IMR-90 (cell line): ENCODE results near the gene HES4. TPM values are rescaled to one million over a fixed set of nuclear protein-coding genes. Genes with fewer than 3 reads are reported as not detected.

Source experiments
- ATAC-seq: fragments of 200-7000 bp; cut with Tn5 transposase; 2 replicates; pipeline ENCODE4 v1.9.1; 2020; ENCODE audit warnings: low read depth, mild to moderate bottlenecking, moderate library complexity
- BruUV-seq: library from RNA; stranded (reverse); fragments of 400-500 nt; replicated peaks from 2 replicates; lab custom pipeline; 2021; lab: Mats Ljungman, UMichigan
- CTCF ChIA-PET: fragments of 300-600 bp; formaldehyde crosslinking; extraction: SDS; loops from one replicate; lab custom pipeline; 2021; ENCODE audit warnings: antibody characterized with exemption; lab: Yijun Ruan, JAX
- POLR2A ChIA-PET: fragments of 300-600 bp; sonication (Branson Sonifier 250); formaldehyde crosslinking; loops from one replicate; lab custom pipeline; 2022; ENCODE audit warnings: antibody characterized with exemption; ENCODE audit not compliant: unreplicated experiment; lab: Charles Lee
- DNase-seq: peaks from one replicate; pipeline ENCODE4 v3.0.0; 2013
- H2AFZ ChIP-seq: replicated peaks from 2 replicates; pipeline ENCODE3; 2013; ENCODE audit warnings: low read length, mild to moderate bottlenecking; ENCODE audit not compliant: poor library complexity
- H2AK5ac ChIP-seq: 2 replicates; pipeline ENCODE4 v1.6.1; 2013; ENCODE audit warnings: low read depth, low read length, inconsistent platforms
- H2AK9ac ChIP-seq: replicated peaks from 2 replicates; pipeline ENCODE3; 2013; ENCODE audit warnings: mild to moderate bottlenecking, low read depth, low read length, moderate library complexity; ENCODE audit not compliant: poor library complexity
- H2BK120ac ChIP-seq: 2 replicates; pipeline ENCODE4 v1.6.1; 2013; ENCODE audit warnings: low read depth, low read length, inconsistent platforms
- H2BK15ac ChIP-seq: 3 replicates; pipeline ENCODE4 v1.6.1; 2013; ENCODE audit warnings: low read depth, low read length, inconsistent platforms
- H2BK20ac ChIP-seq: 2 replicates; pipeline ENCODE4 v1.6.1; 2013; ENCODE audit warnings: low read depth, mild to moderate bottlenecking, inconsistent platforms, low read length, moderate library complexity
- H2BK5ac ChIP-seq: 2 replicates; pipeline ENCODE4 v1.6.1; 2013; ENCODE audit warnings: mild to moderate bottlenecking, low read depth, low read length, inconsistent platforms; ENCODE audit not compliant: poor library complexity, severe bottlenecking
- H3K14ac ChIP-seq: replicated peaks from 2 replicates; pipeline ENCODE4 v1.6.1; 2013; ENCODE audit warnings: low read depth, low read length, inconsistent platforms
- H3K18ac ChIP-seq: 2 replicates; pipeline ENCODE4 v1.6.1; 2013; ENCODE audit warnings: low read depth, low read length, control low read depth
- H3K23ac ChIP-seq: 2 replicates; pipeline ENCODE4 v1.6.1; 2013; ENCODE audit warnings: low read depth, low read length, inconsistent platforms
- H3K27ac ChIP-seq: 2 replicates; pipeline ENCODE4 v1.5.1; 2013; ENCODE audit warnings: mild to moderate bottlenecking, control low read depth, low read length; ENCODE audit not compliant: insufficient read depth
- H3K27me3 ChIP-seq: 2 replicates; pipeline ENCODE4 v1.6.1; 2013; ENCODE audit warnings: low read length; ENCODE audit not compliant: control insufficient read depth, insufficient read depth
- H3K36me3 ChIP-seq: 2 replicates; pipeline ENCODE4 v1.6.1; 2013; ENCODE audit warnings: low read length, mixed read lengths; ENCODE audit not compliant: control insufficient read depth, insufficient read depth
- H3K4ac ChIP-seq: 2 replicates; pipeline ENCODE4 v1.6.1; 2013; ENCODE audit warnings: low read depth, low read length, inconsistent platforms
- H3K4me1 ChIP-seq: 2 replicates; pipeline ENCODE4 v1.6.1; 2013; ENCODE audit warnings: low read length, mixed read lengths; ENCODE audit not compliant: control insufficient read depth, insufficient read depth
- H3K4me2 ChIP-seq: 2 replicates; pipeline ENCODE4 v1.6.1; 2013; ENCODE audit warnings: low read depth, mild to moderate bottlenecking, control low read depth, low read length, moderate library complexity
- H3K4me3 ChIP-seq: 2 replicates; pipeline ENCODE4 v1.5.1; 2013; ENCODE audit warnings: low read depth, mild to moderate bottlenecking, control low read depth, low read length, moderate library complexity; ENCODE audit not compliant: insufficient read depth
- H3K56ac ChIP-seq: 2 replicates; pipeline ENCODE4 v1.6.1; 2013; ENCODE audit warnings: low read length, inconsistent platforms; ENCODE audit not compliant: insufficient read depth; ENCODE audit errors: extremely low read depth
- H3K79me1 ChIP-seq, 2 experiments: 2 replicates each; pipeline ENCODE4 v1.6.1; 2013; ENCODE audit warnings: low read length in 2 of 2, inconsistent platforms in 1 of 2, low read depth in 1 of 2
- H3K9ac ChIP-seq: 2 replicates; pipeline ENCODE4 v1.6.1; 2013; ENCODE audit warnings: low read depth, low read length, control low read depth
- H3K9me1 ChIP-seq: 2 replicates; pipeline ENCODE4 v1.6.1; 2013; ENCODE audit warnings: low read length, inconsistent platforms; ENCODE audit not compliant: insufficient read depth
- H3K9me3 ChIP-seq: 2 replicates; pipeline ENCODE4 v1.6.1; 2013; ENCODE audit warnings: low read length; ENCODE audit not compliant: control insufficient read depth, insufficient read depth
- H4K20me1 ChIP-seq: 2 replicates; pipeline ENCODE4 v1.6.1; 2013; ENCODE audit warnings: low read length, inconsistent platforms; ENCODE audit not compliant: insufficient read depth
- H4K5ac ChIP-seq: 2 replicates; pipeline ENCODE4 v1.6.1; 2013; ENCODE audit warnings: mild to moderate bottlenecking, low read depth, low read length, control low read depth
- H4K8ac ChIP-seq, 2 experiments: 2 replicates each; pipeline ENCODE4 v1.6.1; 2013; ENCODE audit warnings: low read depth in 2 of 2, low read length in 2 of 2, control low read depth in 1 of 2, inconsistent platforms in 1 of 2
- H4K91ac ChIP-seq: 2 replicates; pipeline ENCODE4 v1.6.1; 2013; ENCODE audit warnings: low read depth, low read length, inconsistent platforms; ENCODE audit not compliant: insufficient read depth
- BHLHE40 ChIP-seq: fragments of 150-350 bp; IDR thresholded peaks from 2 replicates; pipeline ENCODE4 v1.6.1; 2016; ENCODE audit warnings: mild to moderate bottlenecking, low read depth, low read length
- ELK1 ChIP-seq: fragments of 150-350 bp; IDR thresholded peaks from 2 replicates; pipeline ENCODE4 v1.6.1; 2016; ENCODE audit warnings: low read depth, mild to moderate bottlenecking, low read length, moderate library complexity, borderline replicate concordance
- FOS ChIP-seq: fragments of 150-350 bp; IDR thresholded peaks from 2 replicates; pipeline ENCODE4 v1.6.1; 2016; ENCODE audit warnings: low read depth, low read length
- MAFK ChIP-seq: IDR thresholded peaks from 2 replicates; pipeline ENCODE4 v1.6.1; 2012; ENCODE audit warnings: low read depth, low read length, improper control_type of control experiment
- MXI1 ChIP-seq: IDR thresholded peaks from 2 replicates; pipeline ENCODE4 v1.6.1; 2012; ENCODE audit warnings: low read depth, mild to moderate bottlenecking, low read length, moderate library complexity, borderline replicate concordance
- RCOR1 ChIP-seq: IDR thresholded peaks from 2 replicates; pipeline ENCODE4 v1.6.1; 2012; ENCODE audit warnings: mild to moderate bottlenecking, low read length, improper control_type of control experiment; ENCODE audit not compliant: insufficient replicate concordance
- RFX5 ChIP-seq: IDR thresholded peaks from 2 replicates; pipeline ENCODE4 v1.8.0; 2012; ENCODE audit warnings: low read depth, mild to moderate bottlenecking, low read length, moderate library complexity
- SMC3 ChIP-seq: fragments of 150-350 bp; IDR thresholded peaks from 2 replicates; pipeline ENCODE4 v1.6.1; 2016; ENCODE audit warnings: low read depth, mild to moderate bottlenecking, antibody characterized with exemption, low read length, moderate library complexity
- USF2 ChIP-seq: fragments of 150-350 bp; IDR thresholded peaks from 2 replicates; pipeline ENCODE4 v1.6.1; 2017; ENCODE audit warnings: mild to moderate bottlenecking, antibody characterized with exemption, low read length, low read depth
- WGBS, 2 experiments: methylation state at CpG; one replicate each; pipeline versions ENCODE4 v1.1.5 to v1.1.7; 2013; ENCODE audit warnings: missing lambda C conversion rate in 2 of 2; ENCODE audit not compliant: insufficient read length in 1 of 2; ENCODE audit errors: extremely low coverage in 2 of 2; 5-methylcytosine and 5-hydroxymethylcytosine counted together
- dilution Hi-C: fragments of 300-500 bp; cut with HindIII; formaldehyde crosslinking; loops from one replicate; pipeline ENCODE4 v1.14.3; 2018; ENCODE audit warnings: low sequenced_read_pairs; ENCODE audit not compliant: unreplicated experiment
- in situ Hi-C: fragments of 300-500 bp; cut with MboI; formaldehyde crosslinking; loops from 3 replicates; pipeline ENCODE4 v1.14.3; 2019; ENCODE audit warnings: low sequenced_read_pairs, inconsistent platforms, mixed read lengths
- intact Hi-C: fragments of 100-400 bp; cut with micrococcal nuclease; formaldehyde crosslinking; loops from 2 replicates; pipeline ENCODE4 v1.10.0; 2022
- polyA plus RNA-seq, 3 experiments: library from polyadenylated mRNA; depleted of rRNA; stranded (reverse); fragments of >200 nt; gene quantifications; 2 replicates each; pipeline ENCODE4 v1.2.3, GENCODE V29; 2012; ENCODE audit warnings: low replicate concordance in 1 of 3
- total RNA-seq: library from RNA; depleted of rRNA; stranded (reverse); fragments of >200 nt; gene quantifications from 2 replicates; pipeline ENCODE4 v1.2.3, GENCODE V29; 2012

The HES4 gene
- total and polyA plus RNA-seq, 2 of the 4 experiments (the other 2 are of a cell fraction): 1.4 to 11.7 TPM

GRCh38 chr1:1022302-1023009 is 22.6 kb upstream of the HES4 start:
- H3K36me3 ChIP-seq: peaks cover 27% of the 10 kb centered on the region
- POLR2A ChIA-PET: interaction anchor here (0.5 kb wide), 1 partner anchor 35 kb away, joined by 5 read pairs; no protein-coding TSS in a partner anchor
- peaks cover 44% of the 10 kb centered on the region for H4K20me1 ChIP-seq
- no peak overlapping the region; the same call in 1 of the 2 replicates for H3K27ac ChIP-seq
- no peak for TF ChIP-seq MXI1
- no peak for TF ChIP-seq USF2
- TF ChIP-seq ELK1: no peak
- no peak for TF ChIP-seq FOS
- TF ChIP-seq MAFK: no peak
- TF ChIP-seq RFX5: no peak
- no peak for TF ChIP-seq BHLHE40
- TF ChIP-seq RCOR1: no peak
- TF ChIP-seq SMC3: no peak
- H4K91ac ChIP-seq: no peak overlapping the region
- no peak overlapping the region for H3K23ac ChIP-seq
- H4K5ac ChIP-seq: no peak overlapping the region
- H2BK120ac ChIP-seq: no peak overlapping the region
- ATAC-seq: no peak
- H2AFZ ChIP-seq: peak overlapping the region; percentile 21
- H3K9me1 ChIP-seq: peaks cover 2% of the 10 kb centered on the region; the same call in 1 of the 2 replicates
- peak overlapping the region; percentile 78 for H2AK9ac ChIP-seq
- H3K4me1 ChIP-seq: peaks cover 20% of the 10 kb centered on the region
- H3K4ac ChIP-seq: no peak overlapping the region; the same call in 1 of the 2 replicates
- intact Hi-C loops: no loop called here
- dilution Hi-C loops: no loop called here
- no TSS peak for BruUV-seq
- no peak overlapping the region for H2BK15ac ChIP-seq
- H3K27me3 ChIP-seq: no peaks in the 10 kb centered on the region
- no peak overlapping the region for H2BK20ac ChIP-seq
- H3K79me1 ChIP-seq: peaks cover 22 to 50% of the 10 kb centered on the region in 2 experiments; a peak in 3 of 4 replicates
- no peak overlapping the region; the same call in 1 of the 2 replicates for H3K14ac ChIP-seq
- no peak overlapping the region for H3K18ac ChIP-seq
- CTCF ChIA-PET: no interaction called here
- no peak overlapping the region for H4K8ac ChIP-seq
- no peak for DNase-seq
- no peak overlapping the region for H2BK5ac ChIP-seq
- H3K4me2 ChIP-seq: no peak overlapping the region
- no peak overlapping the region for H3K56ac ChIP-seq
- no peaks in the 10 kb centered on the region for H3K9me3 ChIP-seq
- no peak overlapping the region for H3K4me3 ChIP-seq
- H2AK5ac ChIP-seq: peak overlapping the region; percentile 13; the same call in 1 of the 2 replicates
- in situ Hi-C loops: no loop called here
- no peak overlapping the region for H3K9ac ChIP-seq
- WGBS, 2 experiments: 73% methylated on average over 3 of the region's 27 CpGs; no CpG with 5 or more reads in 1 of the 2 experiments
